MM.1S (cell line): ENCODE results near the gene FGD1.

Experiments
- DNase-seq: peaks from one replicate; pipeline ENCODE4 v3.0.0-alpha.2; 2015
- H2AFZ ChIP-seq: fragments of 300-600 bp; sonication (generic); 2 replicates; pipeline ENCODE4 v1.6.0; 2016; ENCODE audit warnings: antibody characterized with exemption, low read length
- H3F3A ChIP-seq: fragments of 300-600 bp; sonication (generic); 2 replicates; pipeline ENCODE4 v1.6.1; 2016; ENCODE audit warnings: mild to moderate bottlenecking, antibody characterized with exemption, low read length, moderate library complexity, mixed read lengths; ENCODE audit not compliant: insufficient read depth
- H3K27ac ChIP-seq: fragments of 300-600 bp; sonication (generic); 2 replicates; pipeline ENCODE4 v1.5.1; 2016; ENCODE audit warnings: mild to moderate bottlenecking, low read length
- H3K27me3 ChIP-seq: fragments of 300-600 bp; sonication (generic); replicated peaks from 2 replicates; pipeline ENCODE4 v1.6.0; 2016; ENCODE audit warnings: low read length; ENCODE audit not compliant: insufficient read depth
- H3K36me3 ChIP-seq: fragments of 300-600 bp; sonication (generic); replicated peaks from 2 replicates; pipeline ENCODE4 v1.6.1; 2016; ENCODE audit warnings: mild to moderate bottlenecking, low read length, mixed read lengths; ENCODE audit not compliant: insufficient read depth
- H3K4me1 ChIP-seq: fragments of 300-600 bp; sonication (generic); 2 replicates; pipeline ENCODE4 v1.6.1; 2016; ENCODE audit warnings: low read length, mixed read lengths
- H3K4me2 ChIP-seq: fragments of 300-600 bp; sonication (generic); 2 replicates; pipeline ENCODE4 v1.6.0; 2016; ENCODE audit warnings: low read depth, low read length
- H3K4me3 ChIP-seq: fragments of 300-600 bp; sonication (generic); 2 replicates; pipeline ENCODE4 v1.5.1; 2016; ENCODE audit warnings: low read length, mixed read lengths
- H3K79me2 ChIP-seq: fragments of 300-600 bp; sonication (generic); 2 replicates; pipeline ENCODE4 v1.6.1; 2016; ENCODE audit warnings: mixed run types, low read length, mixed read lengths
- H3K9ac ChIP-seq: fragments of 300-600 bp; sonication (generic); 2 replicates; pipeline ENCODE4 v1.6.1; 2016; ENCODE audit warnings: low read length, mixed read lengths
- H3K9me2 ChIP-seq: fragments of 300-600 bp; sonication (generic); replicated peaks from 2 replicates; pipeline ENCODE4 v1.6.1; 2016; ENCODE audit warnings: mild to moderate bottlenecking, low read length, mixed read lengths; ENCODE audit not compliant: insufficient read depth
- H3K9me3 ChIP-seq: fragments of 300-600 bp; sonication (generic); replicated peaks from 2 replicates; pipeline ENCODE4 v1.6.1; 2016; ENCODE audit warnings: mild to moderate bottlenecking, low read length, mixed read lengths; ENCODE audit not compliant: insufficient read depth
- H4K20me1 ChIP-seq: fragments of 300-600 bp; sonication (generic); 2 replicates; pipeline ENCODE4 v1.6.1; 2016; ENCODE audit warnings: mild to moderate bottlenecking, low read length, moderate library complexity, mixed read lengths; ENCODE audit not compliant: insufficient read depth
- EZH2 ChIP-seq: fragments of 300-600 bp; sonication (generic); optimal IDR thresholded peaks from 2 replicates; pipeline ENCODE3; 2017; ENCODE audit warnings: low read depth, mild to moderate bottlenecking, antibody characterized with exemption, low read length, mixed read lengths
- EZH2phosphoT487 ChIP-seq: fragments of 300-600 bp; sonication (generic); IDR thresholded peaks from 2 replicates; pipeline ENCODE4 v1.6.1; 2018; ENCODE audit warnings: antibody characterized with exemption, low read length
- TF ChIP-seq, protein P1 (sequence below): fragments of 300-600 bp; sonication (generic); IDR thresholded peaks from 2 replicates; pipeline ENCODE4 v1.5.1; 2016; ENCODE audit warnings: antibody characterized with exemption, low read length, mixed read lengths

The FGD1 gene

DNA sequence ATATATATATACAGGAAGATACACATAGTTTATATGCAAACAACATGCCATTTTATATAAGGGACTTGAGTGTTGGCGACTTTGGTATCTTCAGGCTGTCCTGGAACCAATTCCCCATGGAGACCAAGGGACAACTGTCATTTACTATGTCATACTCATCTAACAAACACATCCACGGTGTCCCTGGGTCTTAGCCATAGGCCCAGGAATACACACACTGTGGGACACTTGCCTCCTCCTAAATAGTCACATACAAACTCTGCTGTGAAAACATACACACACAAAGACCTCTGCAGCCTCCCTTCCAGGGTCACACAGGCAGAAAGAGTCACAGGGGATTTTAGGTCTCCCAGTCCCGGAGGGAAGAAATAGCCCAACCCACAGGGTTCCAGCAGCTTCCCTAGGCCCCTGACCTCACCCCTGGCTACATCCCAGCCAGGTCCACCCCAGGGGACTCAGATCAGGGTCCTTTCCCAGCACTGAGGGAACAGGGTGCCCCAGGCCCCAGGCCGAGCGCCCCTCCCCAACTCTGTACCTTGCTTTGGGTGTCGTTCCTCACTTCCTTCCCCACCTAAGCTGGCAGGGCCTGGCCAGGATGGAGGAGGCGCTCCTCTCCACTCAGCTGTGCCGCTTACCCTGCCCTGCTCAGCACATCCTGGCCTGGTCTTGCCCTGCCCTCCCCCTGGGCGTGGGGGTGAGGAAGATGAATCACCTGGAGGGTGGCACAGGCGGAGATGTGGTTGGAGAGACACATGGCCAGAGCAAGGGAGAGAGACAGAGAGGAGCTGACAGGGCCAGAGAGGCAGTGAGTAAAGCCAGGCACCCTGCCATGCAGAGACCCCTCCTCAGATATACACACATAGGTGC is 21.8 kb downstream of the FGD1 start:
- Histone ChIP-seq H3K9me3 (no peaks in the 10 kb centered on the region), H4K20me1 (no peaks in the 10 kb centered on the region), H3K79me2 (no peaks in the 10 kb centered on the region), H3F3A (no peaks in the 10 kb centered on the region), H3K4me2 (no peak overlapping the region), H3K36me3 (no peaks in the 10 kb centered on the region), H2AFZ (no peak overlapping the region), H3K9ac (no peak overlapping the region), H3K4me1 (no peaks in the 10 kb centered on the region), H3K27ac (no peak overlapping the region), H3K9me2 (no peaks in the 10 kb centered on the region), H3K27me3 (no peaks in the 10 kb centered on the region), H3K4me3 (no peak overlapping the region)
- no peak for TF ChIP-seq EZH2
- TF ChIP-seq, protein P1, sequence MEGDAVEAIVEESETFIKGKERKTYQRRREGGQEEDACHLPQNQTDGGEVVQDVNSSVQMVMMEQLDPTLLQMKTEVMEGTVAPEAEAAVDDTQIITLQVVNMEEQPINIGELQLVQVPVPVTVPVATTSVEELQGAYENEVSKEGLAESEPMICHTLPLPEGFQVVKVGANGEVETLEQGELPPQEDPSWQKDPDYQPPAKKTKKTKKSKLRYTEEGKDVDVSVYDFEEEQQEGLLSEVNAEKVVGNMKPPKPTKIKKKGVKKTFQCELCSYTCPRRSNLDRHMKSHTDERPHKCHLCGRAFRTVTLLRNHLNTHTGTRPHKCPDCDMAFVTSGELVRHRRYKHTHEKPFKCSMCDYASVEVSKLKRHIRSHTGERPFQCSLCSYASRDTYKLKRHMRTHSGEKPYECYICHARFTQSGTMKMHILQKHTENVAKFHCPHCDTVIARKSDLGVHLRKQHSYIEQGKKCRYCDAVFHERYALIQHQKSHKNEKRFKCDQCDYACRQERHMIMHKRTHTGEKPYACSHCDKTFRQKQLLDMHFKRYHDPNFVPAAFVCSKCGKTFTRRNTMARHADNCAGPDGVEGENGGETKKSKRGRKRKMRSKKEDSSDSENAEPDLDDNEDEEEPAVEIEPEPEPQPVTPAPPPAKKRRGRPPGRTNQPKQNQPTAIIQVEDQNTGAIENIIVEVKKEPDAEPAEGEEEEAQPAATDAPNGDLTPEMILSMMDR: no peak
- TF ChIP-seq EZH2phosphoT487: no peak
- DNase-seq: no peak

DNA sequence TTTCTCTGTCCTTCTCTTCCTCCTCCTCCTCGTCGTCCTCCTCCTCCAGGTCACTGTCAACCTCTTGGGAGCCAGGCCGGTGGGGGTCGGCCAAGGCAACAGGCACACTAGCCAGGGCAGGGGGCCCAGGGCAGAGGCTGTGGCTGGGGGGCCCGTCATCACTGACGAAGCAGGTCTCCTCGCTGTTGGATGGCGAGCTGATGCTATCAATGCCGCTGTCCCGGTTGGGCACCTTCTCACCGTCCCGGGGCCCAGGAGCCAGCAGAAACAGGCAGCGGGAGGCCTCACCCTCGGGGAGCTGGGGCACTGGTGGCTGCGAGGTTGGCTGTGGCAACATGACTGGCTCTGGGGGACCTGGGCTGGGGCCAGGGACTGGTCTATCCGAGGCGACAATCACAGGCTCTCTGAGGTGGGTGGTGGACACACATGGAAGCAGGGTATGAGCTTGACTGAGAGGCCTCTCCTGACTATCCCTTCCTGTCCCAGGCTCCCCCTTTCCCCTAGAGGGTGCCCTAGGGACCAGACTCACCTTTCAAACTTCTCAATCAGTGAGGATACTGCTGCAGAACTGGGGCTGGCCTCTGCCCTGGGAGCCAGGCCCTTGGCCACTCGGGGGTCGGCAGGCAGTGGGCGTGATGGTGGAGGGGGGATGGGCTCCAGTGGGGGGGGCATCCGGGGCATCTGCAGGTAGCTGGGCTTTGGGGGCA is 25.8 kb downstream of the FGD1 start:
- H3K27me3 ChIP-seq: no peaks in the 10 kb centered on the region
- H3K36me3 ChIP-seq: no peaks in the 10 kb centered on the region
- no peak overlapping the region for H3K4me3 ChIP-seq
- H3K4me2 ChIP-seq: no peak overlapping the region
- no peak overlapping the region for H3K27ac ChIP-seq
- no peaks in the 10 kb centered on the region for H4K20me1 ChIP-seq
- H3K4me1 ChIP-seq: no peaks in the 10 kb centered on the region
- H3K9ac ChIP-seq: no peak overlapping the region
- H3K9me3 ChIP-seq: no peaks in the 10 kb centered on the region
- H3K9me2 ChIP-seq: no peaks in the 10 kb centered on the region
- DNase-seq: no peak
- H3K79me2 ChIP-seq: no peaks in the 10 kb centered on the region
- no peak overlapping the region for H2AFZ ChIP-seq
- no peak for TF ChIP-seq EZH2
- H3F3A ChIP-seq: no peaks in the 10 kb centered on the region

DNA sequence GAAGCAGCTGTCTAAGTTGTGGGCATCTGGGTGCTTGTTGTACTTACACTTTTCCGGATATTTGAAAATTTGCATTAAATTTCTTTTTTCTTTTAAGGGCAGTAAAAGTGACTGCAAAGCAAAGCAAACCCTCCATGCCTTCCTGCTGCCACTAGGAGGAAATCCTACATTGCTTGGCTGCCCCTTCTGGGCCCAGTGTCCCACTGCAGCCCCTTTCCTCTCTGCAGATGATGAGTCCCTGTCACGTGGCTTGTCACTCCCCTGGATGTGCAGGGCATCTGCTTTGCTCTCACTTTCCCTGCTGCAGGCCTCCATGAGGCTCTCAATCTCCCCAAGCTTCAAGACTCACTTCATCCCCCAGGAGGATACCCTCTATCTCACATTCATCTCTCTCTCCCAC is 43.1 kb downstream of the FGD1 start:
- Histone ChIP-seq H3K4me1 (no peaks in the 10 kb centered on the region), H3K27ac (no peak overlapping the region), H3K27me3 (no peaks in the 10 kb centered on the region), H3K9me3 (no peaks in the 10 kb centered on the region), H3F3A (no peaks in the 10 kb centered on the region), H3K9me2 (no peaks in the 10 kb centered on the region), H3K79me2 (no peaks in the 10 kb centered on the region), H4K20me1 (no peaks in the 10 kb centered on the region), H3K4me3 (no peak overlapping the region), H3K4me2 (no peak overlapping the region), H3K9ac (no peak overlapping the region), H2AFZ (no peak overlapping the region), H3K36me3 (no peaks in the 10 kb centered on the region)
- no peak for TF ChIP-seq EZH2phosphoT487
- no peak for TF ChIP-seq EZH2
- TF ChIP-seq, protein P1: no peak
- no peak for DNase-seq

DNA sequence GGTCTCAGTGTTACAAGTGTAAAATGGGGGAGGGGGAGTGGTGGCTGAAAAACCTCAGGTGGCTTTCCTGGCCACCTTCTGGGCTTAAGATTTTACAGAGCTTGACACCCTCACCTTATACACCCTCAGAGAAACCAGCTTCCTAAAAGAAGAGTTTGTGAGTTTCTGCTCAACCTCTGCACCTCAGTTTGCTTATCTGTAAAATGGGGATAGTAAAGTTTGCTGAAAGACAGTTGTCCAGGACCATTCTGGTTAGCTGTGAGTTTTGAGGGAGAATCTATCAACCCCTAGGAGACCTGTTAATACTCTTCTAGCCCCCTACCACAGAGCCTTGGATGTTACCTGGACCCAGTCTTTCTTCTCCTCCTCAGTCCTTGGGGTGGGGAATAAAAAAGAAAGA is 46.1 kb downstream of the FGD1 start:
- H3K9me2 ChIP-seq: no peaks in the 10 kb centered on the region
- H4K20me1 ChIP-seq: no peaks in the 10 kb centered on the region
- H3K27ac ChIP-seq: no peak overlapping the region
- H3F3A ChIP-seq: no peaks in the 10 kb centered on the region
- no peak overlapping the region for H3K4me3 ChIP-seq
- H3K4me2 ChIP-seq: no peak overlapping the region
- H3K36me3 ChIP-seq: no peaks in the 10 kb centered on the region
- no peaks in the 10 kb centered on the region for H3K27me3 ChIP-seq
- H3K79me2 ChIP-seq: no peaks in the 10 kb centered on the region
- H3K9ac ChIP-seq: no peak overlapping the region
- H2AFZ ChIP-seq: no peak overlapping the region
- no peak for DNase-seq
- TF ChIP-seq EZH2phosphoT487: no peak
- H3K4me1 ChIP-seq: no peaks in the 10 kb centered on the region
- no peaks in the 10 kb centered on the region for H3K9me3 ChIP-seq
